Thoracic aorta endothelial cell (primary cell): Measurements from ENCODE around the gene MROH2A. TPM values are rescaled to one million over a fixed set of nuclear protein-coding genes. Genes with fewer than 3 reads are reported as not detected.

Source experiments
- total RNA-seq: library from RNA; depleted of rRNA; stranded (reverse); fragments of >200 nt; gene quantifications from 2 replicates; pipeline ENCODE4 v1.2.3, GENCODE V29; 2012

MROH2A gene
- total RNA-seq, result not detected in 2 replicates

DNA sequence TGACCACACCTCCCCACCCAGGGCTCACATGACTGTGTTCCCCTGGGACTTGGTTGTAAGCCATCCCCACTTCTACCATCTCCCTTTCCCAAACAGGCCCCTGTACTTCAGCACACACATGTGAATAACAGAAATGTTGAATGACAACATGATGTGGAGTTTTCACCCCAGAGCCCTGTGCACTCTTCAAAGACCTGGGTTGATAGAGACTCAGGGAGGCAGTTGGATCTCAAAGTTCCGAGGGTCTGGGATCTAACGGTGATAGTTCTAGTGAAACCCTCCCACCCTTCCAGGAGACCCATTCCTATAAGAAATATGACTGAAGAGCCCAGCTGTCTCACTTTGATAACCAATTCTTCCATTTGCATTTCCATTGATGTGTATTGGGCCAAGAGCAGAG, at the start of gene MROH2A:
TSS of gene MROH2A (plus strand) at position 301 of the 400 bp plus-strand sequence. CDS start 1,029 bp downstream, outside the sequence.

DNA sequence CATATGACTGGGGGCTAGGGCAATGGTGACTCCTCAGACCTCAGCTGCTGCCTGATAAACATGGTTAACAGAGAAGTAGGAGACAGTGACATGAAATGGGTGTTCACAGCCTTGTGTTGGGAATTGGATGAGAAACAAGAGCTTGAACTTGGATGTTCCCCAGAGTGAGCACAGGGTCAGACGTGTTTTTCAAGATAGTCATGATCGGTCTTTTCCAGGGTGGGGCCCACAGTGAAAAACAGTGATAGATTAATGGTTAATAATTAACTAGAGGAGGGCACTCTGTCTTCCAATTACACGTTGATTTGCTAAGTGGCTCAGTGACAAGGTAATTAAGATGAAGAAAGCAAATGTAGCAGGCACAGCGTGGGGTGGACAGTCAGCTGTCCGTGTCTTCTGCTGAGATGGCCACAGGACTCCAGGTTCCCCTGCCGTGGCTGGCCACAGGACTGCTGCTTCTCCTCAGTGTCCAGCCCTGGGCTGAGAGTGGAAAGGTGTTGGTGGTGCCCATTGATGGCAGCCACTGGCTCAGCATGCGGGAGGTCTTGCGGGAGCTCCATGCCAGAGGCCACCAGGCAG, 49.3 kb upstream of the MROH2A start, which contains the start of gene UGT1A3:
TSS of gene UGT1A3 (plus strand) at position 320 of the 579 bp plus-strand sequence. CDS start at position 405, 85 bp downstream.

DNA sequence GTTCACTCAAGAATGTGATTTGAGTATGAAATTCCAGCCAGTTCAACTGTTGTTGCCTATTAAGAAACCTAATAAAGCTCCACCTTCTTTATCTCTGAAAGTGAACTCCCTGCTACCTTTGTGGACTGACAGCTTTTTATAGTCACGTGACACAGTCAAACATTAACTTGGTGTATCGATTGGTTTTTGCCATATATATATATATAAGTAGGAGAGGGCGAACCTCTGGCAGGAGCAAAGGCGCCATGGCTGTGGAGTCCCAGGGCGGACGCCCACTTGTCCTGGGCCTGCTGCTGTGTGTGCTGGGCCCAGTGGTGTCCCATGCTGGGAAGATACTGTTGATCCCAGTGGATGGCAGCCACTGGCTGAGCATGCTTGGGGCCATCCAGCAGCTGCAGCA, 18.1 kb upstream of the MROH2A start, which contains the start of gene UGT1A1:
TSS of gene UGT1A1 (plus strand) at position 228 of the 400 bp plus-strand sequence. CDS start at position 246, 18 bp downstream.

GRCh38 chr2:233854241-233854981, 76.3 kb downstream of the MROH2A start, which contains the start of gene HJURP:
Gene HJURP, minus strand, starts transcription at chr2:233854535. Its CDS starts 35 bp downstream, at chr2:233854500.

GRCh38 chr2:233867993-233868532, 89.9 kb downstream of the MROH2A start, which contains the start of gene MSL3B:
Gene MSL3B, minus strand, starts transcription at chr2:233868386.

Other genes starting within 250 kb of the MROH2A start
- 32.0 and 36.6 TPM in 2 replicates for gene USP40, start 211.5 kb upstream of the MROH2A start, total RNA-seq
- gene UGT1A8, start 160.7 kb upstream of the MROH2A start, total RNA-seq, result not detected in 2 replicates
- not detected in 2 replicates for gene UGT1A10, start 141.9 kb upstream of the MROH2A start, total RNA-seq
- gene UGT1A9, start 106.4 kb upstream of the MROH2A start, total RNA-seq, result not detected in 2 replicates
- gene UGT1A7, start 96.4 kb upstream of the MROH2A start, total RNA-seq, result not detected in 2 replicates
- not detected in 2 replicates for gene UGT1A6, start 85.4 kb upstream of the MROH2A start, total RNA-seq
- not detected in 2 replicates for gene UGT1A5, start 65.4 kb upstream of the MROH2A start, total RNA-seq
- gene UGT1A4, start 59.6 kb upstream of the MROH2A start, total RNA-seq, result not detected in 2 replicates
- gene UGT1A3, start 49.3 kb upstream of the MROH2A start, total RNA-seq, result not detected in 2 replicates
- not detected in 2 replicates for gene UGT1A1, start 18.1 kb upstream of the MROH2A start, total RNA-seq
- gene HJURP, start 76.2 kb downstream of the MROH2A start, total RNA-seq, result 42.0 and 56.3 TPM in 2 replicates
- gene TRPM8, start 139.0 kb downstream of the MROH2A start, total RNA-seq, result not detected in 2 replicates